ENCODE results near the gene CHD3.

The CHD3 gene

GRCh38 chr17:7875804-7876370 is 12.7 kb upstream of the CHD3 start:
- DNase-seq = no peak

- no peak for DNase-seq
These were observed 10.4 kb upstream of the CHD3 start for GRCh38 chr17:7878234-7878633.

DNA sequence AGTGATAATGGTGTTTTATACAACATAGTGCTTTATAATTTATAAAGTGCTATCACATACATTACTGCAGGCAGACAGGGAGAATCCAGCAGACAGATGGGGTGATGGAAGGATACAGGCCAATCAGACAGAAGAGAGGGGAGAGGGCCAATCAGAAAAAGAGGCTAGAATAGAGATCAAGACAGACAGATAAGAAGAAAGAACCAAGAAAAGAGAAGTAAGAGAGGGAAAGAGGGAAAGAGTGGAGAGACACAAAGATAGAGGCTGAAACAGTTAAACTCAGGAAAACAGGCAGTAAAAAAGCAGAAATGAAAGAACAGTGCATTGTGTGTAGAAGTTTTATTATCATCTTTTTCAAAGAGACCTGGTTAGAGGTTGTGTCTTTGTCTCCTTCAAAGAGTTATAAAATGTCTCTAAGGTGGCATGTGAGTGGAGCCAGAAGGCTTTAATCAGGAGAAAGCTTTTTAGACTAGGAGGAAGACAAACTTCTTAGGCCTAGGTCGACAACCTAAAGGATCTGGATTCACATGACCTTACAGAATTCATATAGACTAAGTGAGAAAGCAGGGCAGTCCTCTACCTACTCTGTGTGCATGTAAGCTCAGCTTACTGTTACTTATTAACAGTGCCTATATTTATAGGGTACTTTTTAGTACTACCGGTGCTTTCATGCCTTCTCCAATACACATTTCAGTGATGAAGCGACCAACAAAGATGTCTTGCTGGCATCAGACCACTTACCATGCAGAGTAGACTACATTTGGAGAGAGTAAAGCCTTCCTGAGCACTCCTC is 8.3 kb upstream of the CHD3 start:
- no peak for DNase-seq

- peak; percentile 89 for DNase-seq
These were observed 7.1 kb upstream of the CHD3 start for GRCh38 chr17:7881276-7882054.

- DNase-seq = peak; percentile 89
These were observed 6.5 kb upstream of the CHD3 start for GRCh38 chr17:7882068-7882467.

DNA sequence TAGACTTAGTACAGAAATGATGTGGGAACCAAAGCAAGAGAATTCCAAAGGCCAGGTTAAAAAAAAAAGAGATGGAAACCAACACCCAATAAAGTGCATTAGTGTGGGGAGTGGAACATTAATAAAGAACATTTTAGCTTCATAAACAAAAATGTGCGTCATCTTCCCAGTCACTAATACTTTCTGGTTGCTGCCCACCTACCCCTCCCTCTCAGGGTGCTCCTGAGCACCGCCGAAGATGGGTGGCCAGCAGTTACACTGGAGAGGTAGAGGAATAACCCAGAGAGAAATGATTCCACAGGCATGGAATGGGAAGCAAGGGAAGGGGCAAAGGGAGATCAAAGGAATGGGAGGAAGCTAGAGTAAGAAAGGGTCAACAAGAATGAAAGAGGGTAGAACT is 6.0 kb upstream of the CHD3 start:
- DNase-seq = peak; percentile 63

- DNase-seq = peak; percentile 64
These were observed 4.7 kb upstream of the CHD3 start for GRCh38 chr17:7883781-7884386.

- peak; percentile 9 for DNase-seq
These were observed 3.8 kb upstream of the CHD3 start for GRCh38 chr17:7884581-7885366.

DNA sequence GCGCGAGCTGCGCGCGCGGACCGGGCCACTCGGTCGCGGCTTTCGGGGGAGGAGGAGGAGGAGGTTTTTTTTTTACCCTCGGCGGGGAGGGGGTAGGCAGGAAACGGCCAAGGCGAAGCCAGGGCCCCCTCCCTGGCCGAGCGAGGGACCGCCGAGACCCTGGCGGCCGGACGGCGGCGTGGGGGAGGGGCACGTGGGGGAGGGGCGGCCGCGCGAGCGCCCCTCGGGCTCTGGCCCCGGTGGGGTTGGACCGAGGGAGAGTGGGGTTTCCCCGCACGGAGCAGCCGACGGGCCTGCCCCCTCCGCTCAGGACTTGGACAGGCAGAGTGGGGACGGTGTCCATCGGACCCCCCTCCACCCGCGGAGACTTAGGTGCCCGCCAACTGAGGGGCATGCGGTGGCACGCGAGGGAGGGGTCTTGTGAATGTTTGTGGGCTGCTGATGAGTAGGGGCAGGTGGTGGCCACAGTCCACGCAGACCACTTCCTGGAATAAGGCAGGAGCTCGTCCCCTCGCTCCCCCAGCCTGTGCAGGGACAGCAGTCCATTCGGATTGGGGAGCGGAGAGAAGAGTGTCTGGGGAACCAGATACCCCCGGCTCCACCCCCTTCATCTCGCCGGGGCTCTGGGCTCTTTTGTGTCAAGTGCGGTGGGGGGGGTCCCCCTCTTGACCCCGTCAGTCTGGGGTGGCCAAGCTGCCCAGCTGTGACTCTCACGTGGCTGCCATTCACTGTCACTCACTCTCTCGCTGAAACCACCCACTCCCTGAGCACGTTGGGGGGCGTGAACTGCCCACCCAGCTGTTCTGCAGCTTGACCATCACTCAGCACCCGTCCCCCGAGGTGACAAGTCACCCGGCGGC is 3.0 kb upstream of the CHD3 start:
- peak; percentile 44 for DNase-seq

GRCh38 chr17:7886227-7887037 is 2.2 kb upstream of the CHD3 start:
- DNase-seq = peak; percentile 74

- peak; percentile 89 for DNase-seq
These were observed 1.5 kb upstream of the CHD3 start for GRCh38 chr17:7887038-7887481.

GRCh38 chr17:7887482-7888183 is 956 bp upstream of the CHD3 start:
- DNase-seq = peak; percentile 93

- DNase-seq = peak; percentile 93
These were observed 772 bp downstream of the CHD3 start for GRCh38 chr17:7889166-7889955.

GRCh38 chr17:7893187-7893880 is 4.7 kb downstream of the CHD3 start:
- no peak for DNase-seq

DNA sequence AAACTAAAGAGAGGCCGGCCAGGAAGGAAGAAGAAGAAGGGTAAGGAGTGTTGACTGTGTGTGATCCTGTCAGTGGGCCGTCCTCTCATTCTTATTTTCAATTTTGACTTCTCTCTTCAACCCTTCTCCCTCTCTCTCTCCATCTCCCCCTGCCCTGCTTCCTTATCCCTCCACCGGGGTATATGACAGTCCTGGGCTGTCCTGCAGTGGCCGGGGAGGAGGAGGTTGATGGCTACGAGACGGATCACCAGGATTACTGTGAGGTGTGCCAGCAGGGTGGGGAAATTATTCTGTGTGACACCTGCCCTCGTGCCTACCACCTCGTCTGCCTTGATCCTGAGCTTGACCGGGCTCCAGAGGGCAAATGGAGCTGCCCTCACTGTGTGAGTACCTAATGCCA is 5.6 kb downstream of the CHD3 start:
- no peak for DNase-seq

GRCh38 chr17:7894866-7895265 is 6.3 kb downstream of the CHD3 start:
- DNase-seq = no peak

- no peak for DNase-seq
These were observed 8.5 kb downstream of the CHD3 start for GRCh38 chr17:7897090-7897489.

DNA sequence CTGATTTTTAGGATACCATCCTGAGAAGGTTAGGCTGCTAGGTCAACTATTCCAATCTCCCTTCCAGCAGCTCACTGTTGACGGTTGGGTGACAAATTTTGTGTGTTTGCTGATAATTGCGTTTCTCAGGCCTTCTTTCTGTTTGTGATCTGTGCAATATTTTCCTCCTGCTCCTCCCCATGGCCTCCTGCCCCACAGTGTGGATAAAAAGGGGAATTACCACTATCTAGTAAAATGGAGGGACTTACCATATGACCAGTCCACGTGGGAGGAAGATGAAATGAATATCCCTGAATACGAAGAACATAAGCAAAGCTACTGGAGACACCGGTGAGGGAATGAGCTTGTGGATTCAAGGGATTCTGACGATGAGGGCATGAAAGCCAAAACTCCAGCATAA is 9.2 kb downstream of the CHD3 start:
- DNase-seq = no peak
